Panc1 (cell line): Measurements from ENCODE around the gene NHLRC2. TPM values are rescaled to one million over a fixed set of nuclear protein-coding genes. Genes with fewer than 3 reads are reported as not detected.

ENCODE experiments used
- ATAC-seq: fragments of 200-7000 bp; cut with Tn5 transposase; 2 replicates; pipeline ENCODE4 v1.9.1; 2020; ENCODE audit warnings: mild to moderate bottlenecking, moderate library complexity
- BruUV-seq: library from RNA; stranded (reverse); fragments of 400-500 nt; replicated peaks from 2 replicates; lab custom pipeline; 2021; lab: Mats Ljungman, UMichigan
- CTCF ChIA-PET: fragments of 300-600 bp; sonication (Branson Sonifier 250); formaldehyde crosslinking; loops from one replicate; lab custom pipeline; 2022; ENCODE audit warnings: antibody characterized with exemption; lab: Charles Lee
- POLR2A ChIA-PET: fragments of 300-600 bp; sonication (Branson Sonifier 250); formaldehyde crosslinking; loops from one replicate; lab custom pipeline; 2022; ENCODE audit warnings: antibody characterized with exemption; lab: Charles Lee
- DNase-seq: peaks from one replicate; pipeline ENCODE4 v3.0.0-alpha.2; 2010; ENCODE audit warnings: low read depth, low spot score
- H3K27ac ChIP-seq: 2 replicates; pipeline ENCODE4 v1.5.1; 2011; ENCODE audit warnings: mild to moderate bottlenecking, low read length, inconsistent platforms
- H3K27me3 ChIP-seq: fragments of 200-500 bp; sonication (Bioruptor generic); 2 replicates; pipeline ENCODE4 v1.6.0; 2014; ENCODE audit warnings: low read length, inconsistent platforms; ENCODE audit not compliant: control insufficient read depth, insufficient read depth
- H3K36me3 ChIP-seq: fragments of 200-500 bp; sonication (Bioruptor generic); 2 replicates; pipeline ENCODE4 v1.5.1; 2014; ENCODE audit warnings: inconsistent platforms, mild to moderate bottlenecking, low read length, moderate library complexity; ENCODE audit not compliant: control insufficient read depth, insufficient read depth
- H3K4me1 ChIP-seq: 2 replicates; pipeline ENCODE4 v1.5.1; 2011; ENCODE audit warnings: inconsistent platforms, mild to moderate bottlenecking, low read length, moderate library complexity; ENCODE audit not compliant: control insufficient read depth, insufficient read depth
- H3K4me3 ChIP-seq, 2 experiments: 2 replicates each; pipeline ENCODE4 v1.5.1; 2011 to 2012; ENCODE audit warnings: low read depth in 2 of 2, low read length in 2 of 2, mild to moderate bottlenecking in 2 of 2, inconsistent platforms in 1 of 2, moderate library complexity in 1 of 2
- H3K9me3 ChIP-seq: fragments of 200-500 bp; sonication (Bioruptor generic); 2 replicates; pipeline ENCODE4 v1.5.1; 2014; ENCODE audit warnings: low read depth, mild to moderate bottlenecking, inconsistent platforms, low read length, moderate library complexity; ENCODE audit not compliant: control insufficient read depth, insufficient read depth
- POLR2AphosphoS5 ChIP-seq: IDR thresholded peaks from 2 replicates; pipeline ENCODE4 v1.6.1; 2012; ENCODE audit warnings: mild to moderate bottlenecking, low read depth, low read length, moderate library complexity
- SIN3A ChIP-seq: IDR thresholded peaks from 2 replicates; pipeline ENCODE4 v1.6.1; 2012; ENCODE audit warnings: low read depth, mild to moderate bottlenecking, low read length, moderate library complexity, borderline replicate concordance; ENCODE audit not compliant: insufficient read depth
- TCF7L2 ChIP-seq: IDR thresholded peaks from 2 replicates; pipeline ENCODE4 v1.6.1; 2011; ENCODE audit warnings: mild to moderate bottlenecking, low read depth, low read length, inconsistent platforms
- in situ Hi-C: cut with HindIII; loops from 2 replicates; pipeline ENCODE4 v1.10.0; 2016; ENCODE audit warnings: low sequenced_read_pairs, low pct_unique_long_range_greater_than_20kb
- intact Hi-C: fragments of 100-400 bp; cut with micrococcal nuclease; formaldehyde crosslinking; loops from one replicate; pipeline ENCODE4 v1.10.0; 2022; ENCODE audit not compliant: unreplicated experiment
- total RNA-seq: library from RNA; stranded (reverse); gene quantifications from one replicate; pipeline ENCODE4 v1.2.1, GENCODE V29; 2021; ENCODE audit not compliant: unreplicated experiment
- TF ChIP-seq, protein P1 (sequence below), 2 experiments: IDR thresholded peaks; 2 replicates each; pipeline ENCODE4 v1.6.1; 2011 to 2012; ENCODE audit warnings: low read depth in 2 of 2, control low read depth in 1 of 2, low read length in 1 of 2, mild to moderate bottlenecking in 1 of 2, moderate library complexity in 1 of 2; ENCODE audit not compliant: insufficient read depth in 1 of 2
- TF ChIP-seq, protein P2 (sequence below): fragments of 450-650 bp; IDR thresholded peaks from 2 replicates; pipeline ENCODE4 v1.5.1; 2017; ENCODE audit warnings: mild to moderate bottlenecking

Gene NHLRC2
- total RNA-seq, 1 experiment from 2014 or later, result 47.3 TPM

DNA sequence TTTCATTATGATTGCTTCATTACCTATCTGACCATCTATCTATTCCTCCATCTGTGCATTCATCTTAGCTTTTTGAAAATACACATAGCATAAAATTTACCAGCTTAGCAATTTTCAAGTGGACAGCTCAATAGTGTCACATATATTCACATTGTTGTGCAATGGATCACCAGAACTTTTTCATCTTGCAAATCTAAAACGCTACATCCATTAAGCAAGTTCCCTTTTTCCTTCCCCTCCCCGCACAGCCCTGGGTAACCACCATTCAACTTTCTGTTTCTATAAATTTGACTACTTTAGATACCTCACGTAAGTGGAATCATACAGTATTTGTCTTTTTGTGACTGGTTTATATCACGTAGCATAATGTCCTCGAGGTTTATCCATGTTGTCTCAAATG, 111.2 kb downstream of the NHLRC2 start:
- intact Hi-C loops, result no loop called here
- ChIA-PET POLR2A (interaction anchor here (0.6 kb wide), 1 partner anchor 112 kb away, joined by 4 read pairs; the partner anchor contains the start of gene DCLRE1A), CTCF (no interaction called here)
- ATAC-seq, result no peak
- Histone ChIP-seq H3K27ac (no peak overlapping the region), H3K4me3 (no peak overlapping the region), H3K4me1 (no peaks in the 10 kb centered on the region), H3K9me3 (0 out of 2 replicates have a peak, but pooled peaks cover 3% of the 10 kb centered on the region), H3K36me3 (no peaks in the 10 kb centered on the region), H3K27me3 (no peaks in the 10 kb centered on the region)
- no TSS peak for BruUV-seq
- no peak for DNase-seq
- in situ Hi-C loops, result no loop called here
- TF ChIP-seq, protein P1, sequence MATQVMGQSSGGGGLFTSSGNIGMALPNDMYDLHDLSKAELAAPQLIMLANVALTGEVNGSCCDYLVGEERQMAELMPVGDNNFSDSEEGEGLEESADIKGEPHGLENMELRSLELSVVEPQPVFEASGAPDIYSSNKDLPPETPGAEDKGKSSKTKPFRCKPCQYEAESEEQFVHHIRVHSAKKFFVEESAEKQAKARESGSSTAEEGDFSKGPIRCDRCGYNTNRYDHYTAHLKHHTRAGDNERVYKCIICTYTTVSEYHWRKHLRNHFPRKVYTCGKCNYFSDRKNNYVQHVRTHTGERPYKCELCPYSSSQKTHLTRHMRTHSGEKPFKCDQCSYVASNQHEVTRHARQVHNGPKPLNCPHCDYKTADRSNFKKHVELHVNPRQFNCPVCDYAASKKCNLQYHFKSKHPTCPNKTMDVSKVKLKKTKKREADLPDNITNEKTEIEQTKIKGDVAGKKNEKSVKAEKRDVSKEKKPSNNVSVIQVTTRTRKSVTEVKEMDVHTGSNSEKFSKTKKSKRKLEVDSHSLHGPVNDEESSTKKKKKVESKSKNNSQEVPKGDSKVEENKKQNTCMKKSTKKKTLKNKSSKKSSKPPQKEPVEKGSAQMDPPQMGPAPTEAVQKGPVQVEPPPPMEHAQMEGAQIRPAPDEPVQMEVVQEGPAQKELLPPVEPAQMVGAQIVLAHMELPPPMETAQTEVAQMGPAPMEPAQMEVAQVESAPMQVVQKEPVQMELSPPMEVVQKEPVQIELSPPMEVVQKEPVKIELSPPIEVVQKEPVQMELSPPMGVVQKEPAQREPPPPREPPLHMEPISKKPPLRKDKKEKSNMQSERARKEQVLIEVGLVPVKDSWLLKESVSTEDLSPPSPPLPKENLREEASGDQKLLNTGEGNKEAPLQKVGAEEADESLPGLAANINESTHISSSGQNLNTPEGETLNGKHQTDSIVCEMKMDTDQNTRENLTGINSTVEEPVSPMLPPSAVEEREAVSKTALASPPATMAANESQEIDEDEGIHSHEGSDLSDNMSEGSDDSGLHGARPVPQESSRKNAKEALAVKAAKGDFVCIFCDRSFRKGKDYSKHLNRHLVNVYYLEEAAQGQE (IDR thresholded peaks at IDR 0.05; ENCODE audit: insufficient read depth in 1 of 2, low read depth in 2 of 2, low read length in 1 of 2), result no peak
- TF ChIP-seq, protein P2, sequence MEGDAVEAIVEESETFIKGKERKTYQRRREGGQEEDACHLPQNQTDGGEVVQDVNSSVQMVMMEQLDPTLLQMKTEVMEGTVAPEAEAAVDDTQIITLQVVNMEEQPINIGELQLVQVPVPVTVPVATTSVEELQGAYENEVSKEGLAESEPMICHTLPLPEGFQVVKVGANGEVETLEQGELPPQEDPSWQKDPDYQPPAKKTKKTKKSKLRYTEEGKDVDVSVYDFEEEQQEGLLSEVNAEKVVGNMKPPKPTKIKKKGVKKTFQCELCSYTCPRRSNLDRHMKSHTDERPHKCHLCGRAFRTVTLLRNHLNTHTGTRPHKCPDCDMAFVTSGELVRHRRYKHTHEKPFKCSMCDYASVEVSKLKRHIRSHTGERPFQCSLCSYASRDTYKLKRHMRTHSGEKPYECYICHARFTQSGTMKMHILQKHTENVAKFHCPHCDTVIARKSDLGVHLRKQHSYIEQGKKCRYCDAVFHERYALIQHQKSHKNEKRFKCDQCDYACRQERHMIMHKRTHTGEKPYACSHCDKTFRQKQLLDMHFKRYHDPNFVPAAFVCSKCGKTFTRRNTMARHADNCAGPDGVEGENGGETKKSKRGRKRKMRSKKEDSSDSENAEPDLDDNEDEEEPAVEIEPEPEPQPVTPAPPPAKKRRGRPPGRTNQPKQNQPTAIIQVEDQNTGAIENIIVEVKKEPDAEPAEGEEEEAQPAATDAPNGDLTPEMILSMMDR, result no peak
- TF ChIP-seq TCF7L2 (no peak), SIN3A (no peak), POLR2AphosphoS5 (no peak)

Other genes starting within 250 kb of the NHLRC2 start
- not detected for gene NRAP, start 190.6 kb upstream of the NHLRC2 start, total RNA-seq
- gene CASP7, start 174.7 kb upstream of the NHLRC2 start, total RNA-seq, result 38.2 TPM
- 0.21 TPM for gene PLEKHS1, start 103.0 kb upstream of the NHLRC2 start, total RNA-seq
- 15.0 TPM for gene DCLRE1A, start 579 bp upstream of the NHLRC2 start, total RNA-seq
- 12.9 TPM for gene ADRB1, start 189.2 kb downstream of the NHLRC2 start, total RNA-seq